Fibroblast of peridontal ligament (primary cell): ENCODE measurements around the gene INSC.

Experiments used
- DNase-seq: peaks from one replicate; pipeline ENCODE4 v3.0.0-alpha.2; 2010; ENCODE audit errors: extremely low read depth

Gene INSC

GRCh38 chr11:15222777-15223176 lies 108.1 kb downstream of the INSC start:
- no peak for DNase-seq

GRCh38 chr11:15223318-15223717 lies 108.6 kb downstream of the INSC start:
- peak; percentile 29 for DNase-seq

- DNase-seq = no peak
Measured at GRCh38 chr11:15224466-15224865, 109.7 kb downstream of the INSC start.

- DNase-seq = no peak
Measured at GRCh38 chr11:15227011-15227410, 112.3 kb downstream of the INSC start.

- DNase-seq = no peak
Measured at GRCh38 chr11:15228331-15228849, 113.7 kb downstream of the INSC start.

GRCh38 chr11:15229069-15229468 lies 114.3 kb downstream of the INSC start:
- DNase-seq = peak; percentile 67

GRCh38 chr11:15232496-15232895 lies 117.8 kb downstream of the INSC start:
- DNase-seq = no peak

- no peak for DNase-seq
Measured at GRCh38 chr11:15233371-15234165, 118.8 kb downstream of the INSC start.

- no peak for DNase-seq
Measured at GRCh38 chr11:15234796-15235195, 120.1 kb downstream of the INSC start.

GRCh38 chr11:15236559-15236958 lies 121.8 kb downstream of the INSC start:
- DNase-seq = no peak

- no peak for DNase-seq
Measured at GRCh38 chr11:15238856-15239255, 124.1 kb downstream of the INSC start.

GRCh38 chr11:15248749-15249148 lies 134.0 kb downstream of the INSC start:
- no peak for DNase-seq

GRCh38 chr11:15258433-15259165 lies 143.9 kb downstream of the INSC start:
- DNase-seq = peak; percentile 31

- no peak for DNase-seq
Measured at GRCh38 chr11:15266999-15267398, 152.3 kb downstream of the INSC start.

- no peak for DNase-seq
Measured at GRCh38 chr11:15268598-15268997, 153.9 kb downstream of the INSC start.

- no peak for DNase-seq
Measured at GRCh38 chr11:15275141-15275540, 160.4 kb downstream of the INSC start.

GRCh38 chr11:15276621-15277020 lies 161.9 kb downstream of the INSC start:
- peak; percentile 8 for DNase-seq

GRCh38 chr11:15278128-15278527 lies 163.4 kb downstream of the INSC start:
- peak; percentile 6 for DNase-seq

- DNase-seq = no peak
Measured at GRCh38 chr11:15280393-15280792, 165.7 kb downstream of the INSC start.

- DNase-seq = no peak
Measured at GRCh38 chr11:15282754-15283153, 168.0 kb downstream of the INSC start.

GRCh38 chr11:15286465-15286864 lies 171.7 kb downstream of the INSC start:
- DNase-seq = peak; percentile 1

GRCh38 chr11:15288863-15289262 lies 174.1 kb downstream of the INSC start:
- no peak for DNase-seq

GRCh38 chr11:15289723-15290122 lies 175.0 kb downstream of the INSC start:
- DNase-seq = no peak
